SH-SY5Y (cell line): ENCODE results near the gene PREX1.

Experiments
- GATA2 ChIP-seq: IDR thresholded peaks from 2 replicates; pipeline ENCODE4 v1.6.1; 2011; ENCODE audit warnings: mild to moderate bottlenecking, low read depth, low read length
- GATA3 ChIP-seq: IDR thresholded peaks from 2 replicates; pipeline ENCODE4 v1.6.1; 2011; ENCODE audit warnings: low read depth, mild to moderate bottlenecking, low read length, moderate library complexity

GRCh38 chr20:48603116-48603818 lies 224.5 kb downstream of the PREX1 start:
- no peak for TF ChIP-seq GATA3
- no peak for TF ChIP-seq GATA2
